ENCODE measurements around the gene NISCH. TPM values are rescaled to one million over a fixed set of nuclear protein-coding genes. Genes with fewer than 3 reads are reported as not detected.

Gene NISCH
- total and polyA plus RNA-seq, 2 experiments from 2014 or later: 18.4 to 76.4 TPM

GRCh38 chr3:52483577-52484381 is 28.4 kb downstream of the NISCH start (continued):
- TF ChIP-seq ZNF462 (CRISPR knock-in tag; IDR thresholded peaks at IDR 0.05) (no peak), ZNF331 (CRISPR knock-in tag; IDR thresholded peaks at IDR 0.05; ENCODE audit: low read depth) (no peak), ZNF114 (CRISPR knock-in tag; IDR thresholded peaks at IDR 0.05) (no peak), CTCF (conservative IDR thresholded peaks at IDR 0.05; ENCODE audit: low read depth in 2 of 2) (no peak), REST (IDR thresholded peaks at IDR 0.05; ENCODE audit: unreplicated experiment) (no peak), EZH2 (IDR thresholded peaks at IDR 0.05; ENCODE audit: low read depth, unreplicated experiment) (no peak), JUNB (IDR thresholded peaks at IDR 0.05; ENCODE audit: unreplicated experiment) (no peak), POLR2AphosphoS5 (IDR thresholded peaks at IDR 0.05; ENCODE audit: low read depth) (no peak)

All from GM23338 (cell line).